GM21786 (cell line): Measurements from ENCODE around the gene HTR7.
"Not testable (repeated sequence)": the region's sequence is repeated elsewhere in the genome, so short reads cannot be mapped to it uniquely, and the experiment has no call there.

Experiments used
- ATAC-seq: cut with Tn5 transposase; IDR thresholded peaks from one replicate; pipeline ENCODE4 v1.9.1; 2021; ENCODE audit not compliant: unreplicated experiment

Gene HTR7

GRCh38 chr10:90857635-90858460 lies at the start of gene HTR7:
TSS of gene HTR7 (minus strand) at chr10:90858039. CDS start at chr10:90857671, 368 bp downstream.
- peak; percentile 66 for ATAC-seq

DNA sequence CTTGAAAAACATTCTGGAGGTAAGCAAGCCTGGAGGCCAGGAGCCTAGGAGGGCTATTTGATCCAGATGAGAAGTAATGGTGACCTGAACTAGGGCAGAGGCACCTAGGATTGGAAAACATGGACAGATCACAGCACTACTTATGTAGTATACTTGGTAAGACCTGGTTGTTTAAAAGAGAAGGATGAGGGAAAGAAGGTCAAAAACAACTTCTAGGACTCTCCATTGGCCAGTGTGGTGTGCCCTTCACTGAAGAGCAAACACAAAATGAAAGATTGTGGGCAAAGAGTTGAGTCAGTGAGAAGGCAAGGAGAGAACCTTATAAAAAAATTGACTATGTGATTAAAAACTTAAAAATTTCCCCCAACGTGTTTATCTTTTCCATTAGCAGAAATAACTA lies 48.8 kb upstream of the HTR7 start:
- ATAC-seq, result no peak

DNA sequence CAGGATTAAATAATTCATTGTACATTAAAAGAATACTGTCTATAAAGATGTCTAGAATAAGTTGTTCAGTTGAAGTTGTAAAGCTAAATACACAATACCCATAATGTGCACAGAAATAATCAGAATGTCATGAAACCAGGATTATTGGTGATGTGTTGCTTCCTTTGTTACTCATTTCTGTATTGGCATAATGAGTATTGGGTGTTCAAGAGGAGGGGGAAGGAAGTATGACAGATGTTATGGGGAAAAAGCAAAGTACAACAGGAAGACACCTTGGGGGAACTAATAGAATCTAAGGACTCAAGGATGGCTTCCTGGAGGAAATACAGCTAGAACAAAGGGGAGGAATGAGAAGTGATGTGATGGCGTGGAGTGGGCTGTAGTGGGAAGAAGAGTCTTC lies 48.1 kb upstream of the HTR7 start:
- no peak for ATAC-seq

DNA sequence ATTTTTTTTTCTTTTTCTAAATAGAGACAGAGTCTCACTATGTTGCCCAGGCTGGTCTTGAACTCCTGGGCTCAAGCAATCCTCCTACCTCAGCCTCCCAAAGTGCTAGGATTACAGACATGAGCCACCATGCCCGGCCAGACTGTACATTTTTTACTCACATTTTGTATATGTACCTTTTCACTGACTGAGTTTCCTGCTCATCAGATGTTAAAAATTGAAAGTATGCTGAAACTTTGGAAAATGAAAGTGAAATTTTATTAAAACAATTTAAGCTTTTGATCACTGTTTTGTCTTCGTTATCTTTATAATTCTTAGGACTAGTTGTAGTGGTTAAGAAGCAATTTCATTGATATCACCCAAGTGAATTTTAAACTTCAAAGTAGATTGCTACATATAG lies 39.1 kb upstream of the HTR7 start:
- ATAC-seq, result not testable (repeated sequence)

DNA sequence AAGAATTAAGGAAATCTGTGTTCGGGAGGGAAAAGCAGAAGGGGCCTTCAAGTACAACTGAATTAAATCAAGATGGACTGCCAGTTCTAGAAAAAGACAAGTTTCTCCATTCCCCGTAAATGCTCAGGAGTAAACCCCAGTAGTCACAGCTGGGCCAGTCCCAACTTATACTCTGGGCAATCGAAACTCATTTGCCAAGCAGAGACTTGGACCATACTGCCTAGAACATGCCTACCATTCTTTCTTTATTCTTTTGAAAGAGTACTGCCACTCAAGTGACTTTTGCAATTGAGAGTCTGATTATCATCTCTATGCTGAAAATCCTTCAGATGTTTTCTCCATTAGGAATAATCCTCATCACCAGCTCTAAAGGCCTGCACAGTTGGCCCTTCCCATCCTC lies 35.4 kb upstream of the HTR7 start:
- ATAC-seq, result no peak

DNA sequence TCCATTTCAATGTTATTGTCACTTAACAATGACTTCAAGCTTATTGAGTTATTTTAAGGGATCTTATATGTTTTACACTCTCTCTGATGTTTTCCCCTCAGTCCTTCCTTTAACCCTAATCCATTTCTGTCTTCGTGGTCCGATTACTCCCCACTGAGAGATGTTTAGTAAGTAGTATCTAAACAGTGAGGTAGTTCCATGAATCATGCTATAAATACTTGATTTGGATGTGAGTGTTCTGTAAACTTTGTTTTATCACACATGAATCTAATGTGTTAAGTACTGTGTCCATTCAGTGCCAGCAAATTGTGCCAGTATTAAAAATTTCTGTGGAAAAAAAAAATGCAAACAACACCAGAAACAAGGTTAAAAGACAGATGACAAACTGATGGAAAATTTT lies 32.5 kb upstream of the HTR7 start:
- no peak for ATAC-seq

DNA sequence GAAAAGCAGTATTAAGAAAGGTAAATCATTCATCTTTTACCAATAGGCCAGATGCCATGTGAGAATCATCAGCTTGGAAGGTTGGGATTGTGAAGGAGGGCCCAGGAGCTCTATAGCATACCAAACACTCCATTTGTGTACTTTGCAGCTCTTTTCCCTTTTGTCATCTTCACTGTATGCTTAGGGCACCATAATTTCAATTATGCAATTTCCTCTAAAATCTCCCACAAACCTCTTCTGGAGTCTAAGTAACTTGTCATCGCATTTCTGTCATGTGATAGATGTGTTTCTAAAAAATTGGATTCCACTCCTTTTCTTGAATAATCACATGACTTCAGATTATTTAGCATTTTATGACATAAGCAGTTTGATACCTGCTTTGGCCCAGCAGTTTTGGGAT lies 31.8 kb upstream of the HTR7 start:
- no peak for ATAC-seq

GRCh38 chr10:90888387-90888786 lies 30.5 kb upstream of the HTR7 start:
- ATAC-seq, result no peak

DNA sequence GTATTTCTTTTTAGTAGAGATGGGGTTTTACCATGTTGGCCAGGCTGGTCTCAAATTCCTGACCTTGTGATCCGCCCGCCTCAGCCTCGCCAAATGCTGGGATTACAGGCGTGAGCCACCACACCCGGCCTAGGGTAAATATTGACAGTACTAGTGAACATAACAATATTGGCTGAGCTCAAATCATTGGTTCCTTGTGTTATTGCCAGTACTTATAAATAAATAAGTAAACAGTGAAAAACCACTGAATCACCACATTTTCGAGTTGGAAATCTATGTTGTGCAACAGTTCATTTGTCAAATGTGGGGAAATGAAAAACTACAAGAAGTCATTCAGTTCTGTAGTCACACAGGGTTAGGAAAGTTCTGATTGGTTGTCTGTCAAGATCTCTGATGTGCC lies 29.7 kb upstream of the HTR7 start:
- no peak for ATAC-seq

DNA sequence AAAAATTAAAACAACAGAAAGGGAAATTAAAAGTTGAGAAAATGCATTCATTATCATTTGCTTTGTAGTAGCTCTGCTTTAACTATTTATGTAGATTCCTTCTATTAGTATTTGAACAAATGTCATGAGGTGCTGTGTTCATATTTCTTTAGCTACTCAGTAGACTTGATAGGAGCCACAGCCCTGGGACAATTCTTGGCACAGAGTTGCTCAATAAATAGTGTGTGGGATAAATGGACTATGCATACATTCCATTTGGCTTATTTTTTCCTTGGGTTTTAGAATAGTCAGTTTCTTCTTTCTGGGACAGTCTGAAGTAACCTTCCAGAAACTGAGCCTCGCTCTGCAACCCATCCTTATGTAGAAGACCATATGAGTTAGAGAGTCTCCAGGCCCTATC lies 27.3 kb upstream of the HTR7 start:
- no peak for ATAC-seq

GRCh38 chr10:90884431-90884830 lies 26.6 kb upstream of the HTR7 start:
- ATAC-seq, result no peak

- not testable (repeated sequence) for ATAC-seq
Measured at GRCh38 chr10:90880059-90880719, 22.4 kb upstream of the HTR7 start.

DNA sequence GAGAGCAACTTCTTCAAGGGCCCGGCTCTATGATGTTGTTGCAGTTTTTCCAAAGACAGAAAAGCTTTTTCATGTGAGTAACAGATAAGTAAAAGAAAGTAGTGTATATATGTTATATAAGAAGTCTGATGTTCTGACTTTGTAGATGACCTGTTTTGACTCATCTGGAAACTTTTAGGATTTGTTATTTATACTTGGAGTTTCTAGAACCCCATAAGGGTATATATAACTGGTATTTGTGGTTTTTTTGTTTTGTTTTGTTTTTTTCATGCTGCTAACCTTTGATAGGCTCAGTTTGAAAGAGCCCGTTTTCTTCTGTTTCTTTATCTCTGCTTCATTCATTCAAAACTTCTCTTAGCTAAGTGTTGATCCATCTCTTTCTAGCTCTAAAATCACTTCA lies 21.2 kb upstream of the HTR7 start:
- no peak for ATAC-seq

GRCh38 chr10:90872648-90873020 lies 14.8 kb upstream of the HTR7 start:
- no peak for ATAC-seq

GRCh38 chr10:90871766-90872647 lies 14.2 kb upstream of the HTR7 start, which contains the start of gene RPP30:
TSS of gene RPP30 (plus strand) at chr10:90871974. CDS start at chr10:90871987, 13 bp downstream.
- ATAC-seq, result peak; percentile 96

DNA sequence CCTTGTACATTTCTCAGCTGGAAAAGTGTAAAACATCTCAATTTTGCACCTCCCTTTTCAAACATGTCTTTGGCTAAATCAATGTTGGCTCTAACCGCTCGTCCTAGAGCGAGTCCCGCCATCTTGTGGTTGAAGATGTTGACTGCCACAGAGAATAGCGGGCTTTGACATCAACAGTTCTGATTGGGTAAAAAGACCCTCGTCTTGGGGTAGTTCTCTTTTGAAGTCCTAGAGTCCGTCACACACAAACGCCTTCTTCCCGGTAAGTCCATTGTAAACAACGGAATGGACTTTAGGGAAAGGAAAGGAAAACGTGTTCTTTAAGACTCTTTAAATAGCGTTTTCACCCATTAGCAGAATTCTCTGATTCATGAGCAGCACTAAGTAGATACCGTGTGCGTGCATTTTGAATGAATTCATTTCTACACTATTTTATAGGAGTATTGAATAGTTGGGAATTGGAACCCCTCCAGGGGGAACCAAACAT lies 13.5 kb upstream of the HTR7 start:
- ATAC-seq, result peak; percentile 42

- no peak for ATAC-seq
Measured at GRCh38 chr10:90866050-90866598, 8.3 kb upstream of the HTR7 start.

- no peak for ATAC-seq
Measured at GRCh38 chr10:90865401-90865800, 7.6 kb upstream of the HTR7 start.

GRCh38 chr10:90862908-90863514 lies 5.2 kb upstream of the HTR7 start:
- no peak for ATAC-seq

DNA sequence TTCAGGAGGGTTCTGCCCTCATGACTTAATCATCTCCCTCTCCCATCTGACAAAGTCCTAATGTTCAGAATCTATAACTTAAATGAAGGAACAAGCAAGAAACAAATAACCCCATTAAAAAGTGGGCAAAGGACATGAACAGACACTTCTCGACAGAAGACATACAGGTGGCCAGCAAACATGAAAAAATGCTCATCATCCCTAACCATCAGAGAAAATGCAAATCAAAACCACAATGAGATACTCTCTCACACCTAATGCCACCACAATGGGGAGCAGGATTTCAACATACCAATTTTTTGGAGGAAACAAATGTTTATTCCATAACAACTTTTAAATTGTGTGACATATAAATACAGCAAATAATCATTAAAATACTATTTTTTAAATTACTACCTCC lies 3.0 kb upstream of the HTR7 start:
- no peak for ATAC-seq

GRCh38 chr10:90859321-90859751 lies 1.5 kb upstream of the HTR7 start:
- ATAC-seq, result no peak
